Natural killer cell (primary cell): Measurements from ENCODE around the gene RUSF1. TPM values are rescaled to one million over a fixed set of nuclear protein-coding genes. Genes with fewer than 3 reads are reported as not detected.

Source experiments
- ATAC-seq, 3 donors: fragments of 150-1000 bp in 2 of 3; fragments of 200-7000 bp in 1 of 3; cut with Tn5 transposase; 1 replicate in 1 of 3; 2 replicates in 2 of 3; pipeline ENCODE4 v1.10.0; 2021; ENCODE audit warnings: mild to moderate bottlenecking in 2 of 3, moderate library complexity in 2 of 3
- DNase-seq, 2 donors: peaks; one replicate each; pipeline versions ENCODE4 v3.0.0 to v3.0.0-alpha.2; 2013 to 2021; ENCODE audit warnings: mixed read lengths in 1 of 2
- H3K27ac ChIP-seq: one replicate; pipeline ENCODE4 v1.5.1; 2013; ENCODE audit warnings: mild to moderate bottlenecking, low read length
- H3K27me3 ChIP-seq: one replicate; pipeline ENCODE4 v1.6.1; 2013; ENCODE audit warnings: low read length; ENCODE audit not compliant: control insufficient read depth, insufficient read depth
- H3K36me3 ChIP-seq: one replicate; pipeline ENCODE4 v1.6.1; 2013; ENCODE audit warnings: low read length; ENCODE audit not compliant: control insufficient read depth, insufficient read depth
- H3K4me1 ChIP-seq: one replicate; pipeline ENCODE4 v1.6.1; 2013; ENCODE audit warnings: low read length; ENCODE audit not compliant: control insufficient read depth, insufficient read depth
- H3K4me3 ChIP-seq: one replicate; pipeline ENCODE4 v1.5.1; 2013; ENCODE audit warnings: low read length
- H3K9me3 ChIP-seq: one replicate; pipeline ENCODE4 v1.6.1; 2013; ENCODE audit warnings: low read length; ENCODE audit not compliant: control insufficient read depth, insufficient read depth
- H3K27ac Mint-ChIP-seq, 2 donors: one replicate each; pipeline ENCODE4 v1.8.0; 2022; ENCODE audit warnings: mild to moderate bottlenecking in 2 of 2, mixed read lengths in 2 of 2, moderate library complexity in 1 of 2
- H3K27me3 Mint-ChIP-seq, 2 donors: one replicate each; pipeline ENCODE4 v1.8.0; 2022; ENCODE audit warnings: low read depth in 2 of 2, mixed read lengths in 2 of 2
- H3K36me3 Mint-ChIP-seq: one replicate; pipeline ENCODE4 v1.8.0; 2022; ENCODE audit warnings: mixed read lengths
- H3K4me1 Mint-ChIP-seq, 2 donors: one replicate each; pipeline ENCODE4 v1.8.0; 2022; ENCODE audit warnings: mixed read lengths in 2 of 2
- H3K4me3 Mint-ChIP-seq: one replicate; pipeline ENCODE4 v1.8.0; 2022; ENCODE audit warnings: mild to moderate bottlenecking, moderate library complexity, mixed read lengths
- H3K9me3 Mint-ChIP-seq, 2 donors: one replicate each; pipeline ENCODE4 v1.8.0; 2022; ENCODE audit warnings: mixed read lengths in 2 of 2
- WGBS: methylation state at CpG from one replicate; pipeline ENCODE4 v1.1.7; 2013; ENCODE audit warnings: missing lambda C conversion rate; ENCODE audit not compliant: insufficient coverage; 5-methylcytosine and 5-hydroxymethylcytosine counted together
- intact Hi-C: fragments of 100-400 bp; cut with micrococcal nuclease; formaldehyde crosslinking; loops from one replicate; pipeline ENCODE4 v1.14.2; 2022
- total RNA-seq, 4 donors: library from RNA; stranded (reverse); fragments of 120-200 nt in 1 of 4; gene quantifications; one replicate each; pipeline versions ENCODE4 v1.2.3 to v1.2.4, GENCODE V29; 2013 to 2022
- TF ChIP-seq, protein P1 (sequence below): fragments of 200-600 bp; IDR thresholded peaks from one replicate; pipeline ENCODE4 v1.8.0; 2022; ENCODE audit warnings: antibody characterized with exemption

Gene RUSF1
- total RNA-seq, 3 donors from 2014 or later (not counting 1 experiment from before 2014, with no cell fraction given): 50.2 to 61.5 (median 51.9) TPM

DNA sequence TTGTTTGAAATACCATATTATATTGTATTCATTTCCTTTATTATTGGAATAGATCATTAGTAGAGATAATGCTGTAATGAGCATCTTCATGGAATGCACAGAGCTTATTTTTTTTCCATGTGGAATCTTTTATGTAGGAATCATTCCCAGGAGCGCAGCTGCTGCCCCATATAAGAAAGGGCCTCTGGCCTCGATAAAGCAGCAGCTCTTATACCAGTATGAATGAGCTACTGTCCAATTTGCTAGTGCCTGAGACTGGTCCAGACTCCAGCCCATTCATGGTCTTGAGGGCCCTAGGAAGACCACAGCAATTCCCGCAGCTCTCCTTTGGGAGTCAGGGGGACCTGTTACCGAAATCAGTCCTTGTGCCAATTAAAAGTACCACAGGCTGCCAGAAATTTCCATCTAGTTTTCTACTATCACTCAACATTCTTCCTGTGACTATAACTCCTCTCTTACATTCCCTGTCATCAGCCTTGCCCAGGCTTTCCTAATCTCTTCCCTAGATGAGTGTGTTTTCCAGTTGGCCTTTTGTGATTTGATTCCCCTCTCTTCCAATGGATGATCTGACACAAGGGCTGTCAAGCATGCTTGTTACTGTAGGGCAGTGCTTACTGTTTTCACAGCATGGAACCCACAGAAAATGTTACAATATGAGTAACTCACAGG lies 67.5 kb downstream of the RUSF1 start:
- H3K36me3 Mint-ChIP-seq: no peaks in the 10 kb centered on the region
- no peaks in the 10 kb centered on the region for H3K27me3 Mint-ChIP-seq
- Histone ChIP-seq H3K27me3 (no peaks in the 10 kb centered on the region), H3K4me1 (peaks cover 10% of the 10 kb centered on the region), H3K36me3 (no peaks in the 10 kb centered on the region), H3K27ac (no peak overlapping the region), H3K4me3 (no peak overlapping the region), H3K9me3 (no peaks in the 10 kb centered on the region)
- TF ChIP-seq, protein P1, sequence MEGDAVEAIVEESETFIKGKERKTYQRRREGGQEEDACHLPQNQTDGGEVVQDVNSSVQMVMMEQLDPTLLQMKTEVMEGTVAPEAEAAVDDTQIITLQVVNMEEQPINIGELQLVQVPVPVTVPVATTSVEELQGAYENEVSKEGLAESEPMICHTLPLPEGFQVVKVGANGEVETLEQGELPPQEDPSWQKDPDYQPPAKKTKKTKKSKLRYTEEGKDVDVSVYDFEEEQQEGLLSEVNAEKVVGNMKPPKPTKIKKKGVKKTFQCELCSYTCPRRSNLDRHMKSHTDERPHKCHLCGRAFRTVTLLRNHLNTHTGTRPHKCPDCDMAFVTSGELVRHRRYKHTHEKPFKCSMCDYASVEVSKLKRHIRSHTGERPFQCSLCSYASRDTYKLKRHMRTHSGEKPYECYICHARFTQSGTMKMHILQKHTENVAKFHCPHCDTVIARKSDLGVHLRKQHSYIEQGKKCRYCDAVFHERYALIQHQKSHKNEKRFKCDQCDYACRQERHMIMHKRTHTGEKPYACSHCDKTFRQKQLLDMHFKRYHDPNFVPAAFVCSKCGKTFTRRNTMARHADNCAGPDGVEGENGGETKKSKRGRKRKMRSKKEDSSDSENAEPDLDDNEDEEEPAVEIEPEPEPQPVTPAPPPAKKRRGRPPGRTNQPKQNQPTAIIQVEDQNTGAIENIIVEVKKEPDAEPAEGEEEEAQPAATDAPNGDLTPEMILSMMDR: no peak
- no peak overlapping the region for H3K4me3 Mint-ChIP-seq
- ATAC-seq (no peak), DNase-seq (no peak)
- 89% methylated on average over 4 of the region's 4 CpGs for WGBS
- intact Hi-C loops: loop anchor here (5.0 kb wide), 4 partner anchors 53 to 298 kb away; partner anchors contain the start of gene PYCARD
- H3K27ac Mint-ChIP-seq: no peak overlapping the region
- peaks cover 14 to 36% of the 10 kb centered on the region in 2 donors for H3K4me1 Mint-ChIP-seq
- H3K9me3 Mint-ChIP-seq: no peaks in the 10 kb centered on the region

DNA sequence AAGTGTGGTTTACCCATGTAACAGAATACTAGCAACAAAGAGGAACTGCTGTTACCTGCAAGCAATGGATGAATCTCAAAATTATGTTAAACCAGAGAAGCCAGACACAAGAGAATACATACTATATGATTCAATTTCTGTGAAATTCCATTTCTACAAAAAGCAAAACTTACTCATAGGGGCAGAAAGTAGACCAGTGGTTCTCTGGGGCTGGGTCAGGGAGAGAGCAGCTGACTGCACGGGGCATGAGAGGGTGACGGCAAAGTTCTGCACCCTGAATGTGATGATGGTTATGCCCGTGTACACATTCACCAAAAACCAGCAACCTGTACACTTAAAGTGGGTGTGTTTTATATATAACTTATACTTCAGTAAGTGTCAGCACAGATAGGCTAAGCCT lies 68.7 kb downstream of the RUSF1 start:
- intact Hi-C loops: loop anchor here (10.0 kb wide), 1 partner anchor 105 kb away; no protein-coding TSS in a partner anchor
- no peak for ATAC-seq
- Histone ChIP-seq H3K9me3 (no peaks in the 10 kb centered on the region), H3K36me3 (no peaks in the 10 kb centered on the region), H3K4me3 (no peak overlapping the region), H3K27ac (no peak overlapping the region), H3K27me3 (no peaks in the 10 kb centered on the region), H3K4me1 (peaks cover 10% of the 10 kb centered on the region)
- H3K4me3 Mint-ChIP-seq: no peak overlapping the region
- peaks cover 14 to 36% of the 10 kb centered on the region in 2 donors for H3K4me1 Mint-ChIP-seq
- peak overlapping the region in 1 of 2 donors; percentile 35 for H3K27ac Mint-ChIP-seq
- TF ChIP-seq, protein P1: no peak
- H3K27me3 Mint-ChIP-seq: no peaks in the 10 kb centered on the region
- no peaks in the 10 kb centered on the region for H3K9me3 Mint-ChIP-seq
- 50% methylated on average over 2 of the region's 3 CpGs for WGBS
- H3K36me3 Mint-ChIP-seq: no peaks in the 10 kb centered on the region
- no peak for DNase-seq

Other genes with a start within 250 kb of the RUSF1 start
- gene ITGAM, start 248.4 kb downstream of the RUSF1 start, total RNA-seq: 100 to 1,000 TPM; 370 to 545 (median 428) TPM
- 100 to 1,000 TPM; 224 to 249 (median 233) TPM for gene ITGAX, start 153.2 kb downstream of the RUSF1 start, total RNA-seq
- 1 to 10 TPM; 1.0 to 2.9 (median 2.2) TPM for gene ITGAD, start 115.1 kb downstream of the RUSF1 start, total RNA-seq
- not detected for gene COX6A2, start 80.0 kb downstream of the RUSF1 start, total RNA-seq
- gene ZNF843, start 65.6 kb downstream of the RUSF1 start, total RNA-seq: under 1 TPM; 0.14 to 0.50 (median 0.23) TPM
- 10 to 100 TPM; 10.4 to 22.8 (median 16.6) TPM for gene ARMC5, start 48.9 kb downstream of the RUSF1 start, total RNA-seq
- 1 to 10 TPM in 1 of 3 donors, under 1 TPM in 2; 0.72 to 1.3 (median 0.78) TPM for gene TGFB1I1, start 36.2 kb downstream of the RUSF1 start, total RNA-seq
- under 1 TPM in 2 of 3 donors, not detected in 1; 0.20 to 0.96 TPM for gene SLC5A2, start 25.3 kb downstream of the RUSF1 start, total RNA-seq
- gene AHSP, start 19.5 kb upstream of the RUSF1 start, total RNA-seq: not detected